Activated naive CD4-positive, alpha-beta T cell treated with anti-CD3 and anti-CD28 coated beads, Interleukin-2, amount 50 U/mL, for 24 hours (primary cell): ENCODE measurements around the gene PPP6R1.
A peak's percentile ranks its signal among the peaks of the same experiment; 100 is the strongest.

Source experiments
- H3K27ac Mint-ChIP-seq: one replicate; pipeline ENCODE4 v1.8.0; 2021; ENCODE audit warnings: mild to moderate bottlenecking, mixed read lengths
- H3K27me3 Mint-ChIP-seq: one replicate; pipeline ENCODE4 v1.8.0; 2021; ENCODE audit warnings: mixed read lengths
- H3K36me3 Mint-ChIP-seq: one replicate; pipeline ENCODE4 v1.8.0; 2021; ENCODE audit warnings: mixed read lengths
- H3K4me1 Mint-ChIP-seq: one replicate; pipeline ENCODE4 v1.8.0; 2021; ENCODE audit warnings: mixed read lengths
- H3K4me3 Mint-ChIP-seq: one replicate; pipeline ENCODE4 v1.8.0; 2021; ENCODE audit warnings: mild to moderate bottlenecking, mixed read lengths
- H3K9me3 Mint-ChIP-seq: one replicate; pipeline ENCODE4 v1.8.0; 2021; ENCODE audit warnings: mixed read lengths

Gene PPP6R1

GRCh38 chr19:55244004-55244680, 14.7 kb downstream of the PPP6R1 start:
- no peak overlapping the region for H3K27ac Mint-ChIP-seq
- H3K4me3 Mint-ChIP-seq = no peak overlapping the region
- H3K9me3 Mint-ChIP-seq = no peaks in the 10 kb centered on the region
- peaks cover 9% of the 10 kb centered on the region for H3K36me3 Mint-ChIP-seq
- H3K27me3 Mint-ChIP-seq = no peaks in the 10 kb centered on the region
- H3K4me1 Mint-ChIP-seq = peaks cover 14% of the 10 kb centered on the region

GRCh38 chr19:55242517-55242916, 16.3 kb downstream of the PPP6R1 start:
- Mint-ChIP-seq H3K4me3 (no peak overlapping the region), H3K9me3 (no peaks in the 10 kb centered on the region), H3K27ac (no peak overlapping the region), H3K36me3 (peaks cover 9% of the 10 kb centered on the region), H3K27me3 (no peaks in the 10 kb centered on the region), H3K4me1 (no peaks in the 10 kb centered on the region)

DNA sequence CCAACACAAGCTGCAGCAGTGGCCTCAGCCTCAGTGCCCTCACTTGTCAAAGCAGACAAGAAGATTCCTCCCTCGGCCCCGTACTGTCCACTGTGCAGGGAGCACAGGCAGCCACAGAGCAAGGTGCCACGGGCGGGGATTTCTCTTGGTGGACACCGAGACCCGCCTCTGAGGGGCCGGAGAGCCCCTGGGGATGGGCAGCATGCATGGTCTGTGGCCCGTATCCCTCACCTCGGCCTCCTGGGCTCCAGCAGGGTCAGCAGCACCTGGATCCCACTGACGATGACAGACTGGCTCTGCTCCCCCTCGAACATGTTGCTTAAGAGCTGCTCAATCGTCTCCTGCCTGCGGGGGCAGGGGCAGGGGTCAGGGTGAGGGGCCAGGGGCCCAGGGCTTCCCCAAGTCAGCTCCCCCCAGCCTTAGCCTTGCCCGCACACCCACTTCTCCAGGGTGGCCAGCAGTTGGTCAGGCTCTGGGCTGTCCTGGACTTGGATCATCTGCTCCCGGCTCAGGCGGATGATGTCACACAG, 16.8 kb downstream of the PPP6R1 start:
- H3K9me3 Mint-ChIP-seq = no peaks in the 10 kb centered on the region
- no peak overlapping the region for H3K27ac Mint-ChIP-seq
- no peak overlapping the region for H3K4me3 Mint-ChIP-seq
- H3K36me3 Mint-ChIP-seq = peaks cover 9% of the 10 kb centered on the region
- H3K4me1 Mint-ChIP-seq = no peaks in the 10 kb centered on the region
- no peaks in the 10 kb centered on the region for H3K27me3 Mint-ChIP-seq

DNA sequence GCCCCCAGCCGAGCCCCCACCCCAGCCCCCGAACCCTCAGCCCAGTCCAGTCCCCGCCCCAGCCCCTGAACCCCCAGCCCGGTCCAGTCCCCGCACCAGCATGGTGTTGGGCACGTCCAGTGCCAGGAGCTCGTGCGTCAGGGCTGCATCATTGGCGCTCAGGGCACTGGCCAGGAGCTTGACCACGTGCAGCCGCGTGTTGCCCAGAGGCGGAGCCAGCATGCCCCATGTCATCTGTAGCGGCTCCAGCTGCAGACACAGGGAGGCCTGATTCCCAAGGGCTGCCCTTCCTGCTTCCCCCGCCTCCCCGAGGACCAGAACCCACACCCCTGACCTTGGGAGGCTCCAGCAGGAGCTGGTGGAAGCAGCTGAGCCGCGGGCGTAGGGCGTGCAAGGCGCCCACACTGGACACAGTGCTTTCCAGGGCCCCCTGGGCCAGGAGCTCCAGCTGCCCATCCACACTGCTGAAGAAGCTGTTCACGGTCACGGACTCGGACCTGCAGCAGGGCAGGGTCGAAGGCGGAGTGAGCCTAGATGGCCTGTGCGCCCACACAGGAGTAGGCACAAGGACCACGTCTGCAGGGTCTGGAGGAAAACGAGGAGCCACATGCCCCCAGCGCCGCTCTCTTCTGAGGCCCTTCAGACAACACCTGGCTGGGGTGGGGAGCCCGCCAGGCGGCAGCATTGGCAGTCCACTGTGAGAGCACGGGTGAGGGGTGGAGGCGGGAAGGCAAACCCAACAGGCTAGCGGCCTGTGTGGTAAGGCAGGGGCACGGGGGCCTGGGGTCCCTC, 17.5 kb downstream of the PPP6R1 start:
- Mint-ChIP-seq H3K9me3 (no peaks in the 10 kb centered on the region), H3K27me3 (no peaks in the 10 kb centered on the region), H3K27ac (peak overlapping the region; percentile 51), H3K4me3 (no peak overlapping the region), H3K4me1 (no peaks in the 10 kb centered on the region), H3K36me3 (peaks cover 12% of the 10 kb centered on the region)

- no peaks in the 10 kb centered on the region for H3K27me3 Mint-ChIP-seq
- H3K9me3 Mint-ChIP-seq = no peaks in the 10 kb centered on the region
- no peaks in the 10 kb centered on the region for H3K4me1 Mint-ChIP-seq
- H3K4me3 Mint-ChIP-seq = no peak overlapping the region
- H3K36me3 Mint-ChIP-seq = peaks cover 13% of the 10 kb centered on the region
- peak overlapping the region; percentile 35 for H3K27ac Mint-ChIP-seq
Observed at GRCh38 chr19:55240713-55241020, 18.1 kb downstream of the PPP6R1 start.

DNA sequence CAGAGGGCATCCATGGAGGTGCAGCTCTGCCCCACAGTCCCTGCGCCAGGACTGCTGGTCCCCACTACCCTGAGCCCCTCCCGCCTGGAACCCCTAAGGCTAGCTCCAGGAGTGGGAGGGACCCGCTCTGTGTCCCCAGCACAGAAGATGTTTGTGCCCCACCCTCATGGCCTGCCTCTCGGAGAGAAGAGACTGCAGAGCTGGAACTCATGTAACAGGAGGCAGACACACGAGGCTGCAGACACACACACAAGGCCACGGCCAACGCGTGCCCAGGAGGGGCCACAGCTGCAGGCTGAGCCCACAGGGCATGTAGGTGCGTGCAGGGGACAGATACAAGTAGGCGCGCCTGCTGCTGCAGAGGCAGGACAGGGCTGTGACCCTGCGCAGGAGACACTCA, 19.8 kb downstream of the PPP6R1 start:
- peaks cover 7% of the 10 kb centered on the region for H3K4me1 Mint-ChIP-seq
- H3K4me3 Mint-ChIP-seq = no peak overlapping the region
- H3K27me3 Mint-ChIP-seq = no peaks in the 10 kb centered on the region
- H3K9me3 Mint-ChIP-seq = no peaks in the 10 kb centered on the region
- peaks cover 20% of the 10 kb centered on the region for H3K36me3 Mint-ChIP-seq
- no peak overlapping the region for H3K27ac Mint-ChIP-seq

DNA sequence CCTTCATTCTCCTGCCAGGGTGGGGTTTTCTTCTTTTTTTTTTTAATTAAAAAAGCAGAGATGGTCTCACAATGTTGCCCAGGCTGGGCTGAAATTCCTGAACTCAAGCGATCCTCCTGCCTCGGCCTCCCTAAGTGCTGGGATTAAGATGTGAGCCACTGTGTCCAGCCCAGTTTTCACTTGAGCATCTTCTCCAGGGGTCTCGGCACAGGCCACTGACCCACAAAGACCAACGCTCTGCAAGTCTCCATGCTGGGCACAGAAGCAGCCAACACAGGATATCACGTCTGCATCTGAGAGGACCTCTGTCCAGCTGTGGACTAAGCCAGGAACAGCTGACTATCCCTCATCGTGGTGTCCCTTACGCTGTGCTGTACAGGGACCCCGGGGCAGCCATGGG, 20.8 kb downstream of the PPP6R1 start:
- peaks cover 20% of the 10 kb centered on the region for H3K36me3 Mint-ChIP-seq
- no peaks in the 10 kb centered on the region for H3K9me3 Mint-ChIP-seq
- H3K4me1 Mint-ChIP-seq = peaks cover 7% of the 10 kb centered on the region
- H3K4me3 Mint-ChIP-seq = no peak overlapping the region
- no peak overlapping the region for H3K27ac Mint-ChIP-seq
- H3K27me3 Mint-ChIP-seq = no peaks in the 10 kb centered on the region

DNA sequence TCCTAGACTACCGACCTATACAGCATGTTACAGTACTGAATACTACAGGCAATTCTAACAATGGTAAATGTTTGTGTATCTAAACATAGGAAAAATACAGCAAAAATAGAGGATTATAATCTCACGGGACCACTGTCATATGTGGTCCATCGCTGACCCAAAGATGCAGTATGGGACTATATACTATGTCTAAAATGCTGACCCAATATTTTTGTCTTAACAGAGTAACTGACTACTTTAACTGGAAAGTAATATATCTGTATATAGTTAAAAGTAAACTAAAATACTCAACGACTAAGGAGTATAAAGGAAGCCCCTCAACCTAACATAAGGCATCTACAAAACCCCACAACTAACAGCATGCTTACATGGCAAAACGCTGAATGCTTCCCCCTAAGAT, 25.8 kb downstream of the PPP6R1 start:
- Mint-ChIP-seq H3K4me1 (peaks cover 7% of the 10 kb centered on the region), H3K4me3 (no peak overlapping the region), H3K27me3 (no peaks in the 10 kb centered on the region), H3K9me3 (no peaks in the 10 kb centered on the region), H3K27ac (no peak overlapping the region), H3K36me3 (peaks cover 18% of the 10 kb centered on the region)

GRCh38 chr19:55232286-55232602, 26.6 kb downstream of the PPP6R1 start:
- Mint-ChIP-seq H3K4me3 (no peak overlapping the region), H3K4me1 (peaks cover 7% of the 10 kb centered on the region), H3K27me3 (no peaks in the 10 kb centered on the region), H3K9me3 (no peaks in the 10 kb centered on the region), H3K27ac (no peak overlapping the region), H3K36me3 (peaks cover 19% of the 10 kb centered on the region)

DNA sequence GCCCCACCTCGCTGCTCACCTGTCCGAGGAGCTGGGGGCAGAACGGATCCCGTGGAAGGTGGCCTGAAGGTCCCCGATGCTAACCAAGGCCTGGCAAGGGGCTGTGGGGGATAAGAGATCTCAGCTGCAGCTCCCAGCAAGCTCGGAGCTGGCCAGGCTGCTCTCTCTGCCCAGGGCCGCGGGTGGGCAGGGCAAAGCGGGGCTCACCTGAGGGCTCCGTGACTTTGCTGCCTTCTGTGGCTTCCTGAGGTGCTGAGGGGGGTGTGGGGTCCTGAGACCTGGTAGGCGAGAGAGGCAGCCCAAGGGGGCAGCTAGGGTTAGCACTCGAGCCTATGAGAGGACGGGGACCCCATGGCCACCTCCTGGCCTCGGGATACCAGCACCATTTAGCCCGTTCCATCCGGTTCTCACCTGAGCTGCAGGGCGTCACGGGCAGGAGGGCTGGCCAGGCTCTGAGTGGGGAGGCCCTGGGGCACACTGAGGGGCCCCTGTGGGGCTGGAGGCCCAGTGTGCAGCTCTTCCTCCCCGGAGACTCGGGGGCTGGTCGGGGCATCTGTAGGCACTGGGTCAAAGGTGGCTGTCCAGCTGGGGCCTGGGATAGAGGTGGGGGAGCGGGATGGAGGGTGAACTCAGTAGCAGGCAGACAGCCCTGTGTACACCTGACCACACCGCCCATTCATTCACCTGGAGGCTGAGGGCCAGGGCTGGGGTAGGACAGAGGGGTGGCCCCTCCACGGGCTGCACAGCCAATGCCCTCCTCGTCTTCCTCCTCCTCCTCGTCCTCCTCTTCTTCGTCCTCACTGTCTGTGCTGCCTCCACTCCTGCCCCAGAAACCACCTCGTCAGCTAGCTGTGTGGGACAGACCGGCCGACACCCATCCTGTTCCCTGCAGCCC, 27.2 kb downstream of the PPP6R1 start:
- H3K36me3 Mint-ChIP-seq = peaks cover 18% of the 10 kb centered on the region
- no peak overlapping the region for H3K27ac Mint-ChIP-seq
- H3K27me3 Mint-ChIP-seq = no peaks in the 10 kb centered on the region
- H3K9me3 Mint-ChIP-seq = no peaks in the 10 kb centered on the region
- H3K4me1 Mint-ChIP-seq = peaks cover 7% of the 10 kb centered on the region
- H3K4me3 Mint-ChIP-seq = no peak overlapping the region

- Mint-ChIP-seq H3K9me3 (no peaks in the 10 kb centered on the region), H3K4me3 (no peak overlapping the region), H3K27ac (no peak overlapping the region), H3K36me3 (peaks cover 14% of the 10 kb centered on the region), H3K4me1 (peaks cover 7% of the 10 kb centered on the region), H3K27me3 (no peaks in the 10 kb centered on the region)
Observed at GRCh38 chr19:55230780-55231179, 28.0 kb downstream of the PPP6R1 start.

- no peaks in the 10 kb centered on the region for H3K27me3 Mint-ChIP-seq
- H3K9me3 Mint-ChIP-seq = no peaks in the 10 kb centered on the region
- peaks cover 14% of the 10 kb centered on the region for H3K36me3 Mint-ChIP-seq
- H3K4me1 Mint-ChIP-seq = peaks cover 7% of the 10 kb centered on the region
- H3K27ac Mint-ChIP-seq = no peak overlapping the region
- H3K4me3 Mint-ChIP-seq = no peak overlapping the region
Observed at GRCh38 chr19:55230329-55230728, 28.5 kb downstream of the PPP6R1 start.

- Mint-ChIP-seq H3K27me3 (no peaks in the 10 kb centered on the region), H3K9me3 (no peaks in the 10 kb centered on the region), H3K4me1 (peaks cover 7% of the 10 kb centered on the region), H3K4me3 (no peak overlapping the region), H3K36me3 (peaks cover 11% of the 10 kb centered on the region), H3K27ac (no peak overlapping the region)
Observed at GRCh38 chr19:55229789-55230182, 29.0 kb downstream of the PPP6R1 start.

DNA sequence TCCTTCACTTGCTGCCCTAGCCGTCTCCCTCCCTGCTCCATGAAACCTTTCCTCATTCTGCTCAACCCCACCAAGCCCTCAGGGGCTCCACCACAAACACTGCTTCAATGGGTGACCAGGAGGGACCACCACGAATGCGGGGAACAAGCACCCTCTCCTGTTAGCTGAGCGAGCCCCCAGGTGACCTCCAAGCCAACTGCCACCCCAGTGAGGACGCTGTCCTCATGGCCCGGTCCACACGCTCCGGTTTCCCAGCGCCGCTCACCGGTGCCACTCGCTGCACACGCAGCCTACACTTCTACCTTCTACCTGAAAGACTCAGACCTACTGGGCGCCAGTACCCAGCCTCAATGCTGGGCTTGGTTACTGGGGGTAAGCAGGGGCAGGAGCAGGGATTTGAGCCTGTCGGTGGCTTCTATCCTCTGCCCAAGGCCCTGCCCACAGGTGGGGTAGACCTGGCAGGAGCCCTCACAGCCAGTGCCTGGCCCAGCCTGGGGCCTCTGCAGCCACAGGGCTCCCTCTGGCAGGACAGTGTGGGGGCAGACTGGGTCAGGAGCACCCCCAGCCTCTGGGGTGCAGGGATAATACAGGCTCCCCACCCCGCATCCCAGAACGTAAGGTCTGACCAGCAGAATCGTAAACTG, 29.6 kb downstream of the PPP6R1 start:
- Mint-ChIP-seq H3K36me3 (peaks cover 7% of the 10 kb centered on the region), H3K4me3 (no peak overlapping the region), H3K9me3 (no peaks in the 10 kb centered on the region), H3K4me1 (peaks cover 2% of the 10 kb centered on the region), H3K27ac (no peak overlapping the region), H3K27me3 (no peaks in the 10 kb centered on the region)

GRCh38 chr19:55228403-55229031, 30.3 kb downstream of the PPP6R1 start, which contains the start of gene TMEM86B:
TSS of gene TMEM86B (minus strand) at chr19:55228763. CDS start at chr19:55228741, 22 bp downstream.
- no peak within 1 kb of the TSS for H3K4me3 Mint-ChIP-seq
- H3K9me3 Mint-ChIP-seq = no peaks in the 10 kb centered on the region
- peaks cover 6% of the 10 kb centered on the region for H3K36me3 Mint-ChIP-seq
- H3K27me3 Mint-ChIP-seq = no peaks in the 10 kb centered on the region
- H3K27ac Mint-ChIP-seq = peak within 1 kb of the TSS; percentile 59
- H3K4me1 Mint-ChIP-seq = no peaks in the 10 kb centered on the region
